Suprapubic skin (tissue), 3 donors: ENCODE measurements around the gene COG5.

Experiments
- CTCF ChIP-seq, 2 donors: fragments of 200-600 bp in 1 of 2; fragments of 450-650 bp in 1 of 2; sonication (generic) in 1 of 2; IDR thresholded peaks; one replicate each; pipeline ENCODE4 v1.5.1; 2016 to 2019; ENCODE audit warnings: antibody characterized with exemption in 2 of 2, mild to moderate bottlenecking in 1 of 2, moderate library complexity in 1 of 2
- EP300 ChIP-seq: sonication (generic); formaldehyde crosslinking; IDR thresholded peaks from one replicate; pipeline ENCODE4 v1.6.1; 2017; ENCODE audit warnings: antibody characterized with exemption
- POLR2A ChIP-seq, 2 donors: fragments of 450-650 bp; IDR thresholded peaks; one replicate each; pipeline ENCODE4 v1.6.1; 2017; ENCODE audit warnings: antibody characterized with exemption in 2 of 2, mild to moderate bottlenecking in 2 of 2, moderate library complexity in 2 of 2

GRCh38 chr7:107194052-107194451, 369.7 kb downstream of the COG5 start:
- TF ChIP-seq CTCF (IDR thresholded peaks at IDR 0.05) (no peak), EP300 (no peak), POLR2A (IDR thresholded peaks at IDR 0.05) (no peak)
